OCI-LY1 (cell line): Measurements from ENCODE around the gene GTF2I.
"Not testable (repeated sequence)": the region's sequence is repeated elsewhere in the genome, so short reads cannot be mapped to it uniquely, and the experiment has no call there.

Experiments
- CTCF ChIP-seq: fragments of 200-600 bp; sonication (generic), shearing (Covaris generic); IDR thresholded peaks from 2 replicates; pipeline ENCODE4 v1.5.1; 2017; ENCODE audit warnings: mild to moderate bottlenecking, antibody characterized with exemption, low read length, moderate library complexity, mixed read lengths
- EZH2 ChIP-seq: fragments of 200-600 bp; sonication (generic), shearing (Covaris generic); IDR thresholded peaks from 2 replicates; pipeline ENCODE4 v1.8.0; 2017; ENCODE audit warnings: borderline replicate concordance, mixed run types, mild to moderate bottlenecking, antibody characterized with exemption, low read length, moderate library complexity, mixed read lengths

GRCh38 chr7:74753921-74754482, 96.5 kb downstream of the GTF2I start:
- not testable (repeated sequence) for TF ChIP-seq CTCF, EZH2
